ENCODE measurements around the gene RNF20. TPM values are rescaled to one million over a fixed set of nuclear protein-coding genes. Genes with fewer than 3 reads are reported as not detected.

The RNF20 gene
- total and polyA plus RNA-seq, 2 donors (not counting 3 experiments of a cell fraction or from before 2014, with no cell fraction given) = 6.1 to 33.7 TPM

GRCh38 chr9:101513351-101513750, 20.3 kb upstream of the RNF20 start:
- no TSS peak for BruUV-seq (replicated peaks)
- intact Hi-C loops (cut with micrococcal nuclease) (no loop called here), dilution Hi-C loops (cut with MboI; ENCODE audit: extremely low pct_ligation_motif_present, low sequenced_read_pairs) (no loop called here)
- no peak for FAIRE-seq
- no peak for DNase-seq (ENCODE audit: low read depth, low spot score)
- no peaks in the 10 kb centered on the region for H3K9me1 ChIP-seq (replicated peaks; ENCODE audit: control insufficient read depth, extremely low read depth, insufficient read depth, low read length)
- H3K9ac ChIP-seq (replicated peaks; ENCODE audit: extremely low read depth, insufficient read depth, low read length) = no peak overlapping the region
- H3K27me3 ChIP-seq (ENCODE audit: control insufficient read depth in 2 of 2, insufficient read depth in 2 of 2, low read length in 2 of 2) = no peaks in the 10 kb centered on the region
- H4K20me1 ChIP-seq (replicated peaks; ENCODE audit: control insufficient read depth, extremely low read depth, insufficient read depth, low read length) = no peaks in the 10 kb centered on the region
- H2AFZ ChIP-seq (ENCODE audit: low read depth, low read length) = no peak overlapping the region
- H3K36me3 ChIP-seq (ENCODE audit: control insufficient read depth in 2 of 2, extremely low read depth in 1 of 2, insufficient read depth in 2 of 2, low read length in 2 of 2) = no peaks in the 10 kb centered on the region
- TF ChIP-seq MYC (IDR thresholded peaks at IDR 0.05; ENCODE audit: low read depth, low read length) (no peak), JUN (IDR thresholded peaks at IDR 0.05; ENCODE audit: borderline replicate concordance, insufficient read depth, insufficient read length, low read depth) (no peak), POLR2A (IDR thresholded peaks at IDR 0.05; ENCODE audit: low read depth, low read length) (no peak), POLR2AphosphoS5 (IDR thresholded peaks at IDR 0.05; ENCODE audit: insufficient read depth, low read depth, low read length) (no peak)
- POLR2A ChIA-PET = no interaction called here
- no peaks in the 10 kb centered on the region for H3K9me3 ChIP-seq (replicated peaks; ENCODE audit: control insufficient read depth, insufficient read depth, low read length)
- no peak overlapping the region for H3K4me3 ChIP-seq (replicated peaks in 1 of 3; ENCODE audit: insufficient read depth in 1 of 3, low read depth in 1 of 3, low read length in 3 of 3)
- CTCF ChIA-PET = no interaction called here
- H3K4me2 ChIP-seq (ENCODE audit: insufficient read depth, low read length) = no peak overlapping the region
- no peaks in the 10 kb centered on the region for H3K79me2 ChIP-seq (ENCODE audit: control insufficient read depth, insufficient read depth, low read length)
- H3K4me1 ChIP-seq (ENCODE audit: control insufficient read depth, extremely low read depth, insufficient read depth, low read length) = no peaks in the 10 kb centered on the region
- no peak overlapping the region for H3K27ac ChIP-seq (ENCODE audit: insufficient read depth, low read depth, low read length)

DNA sequence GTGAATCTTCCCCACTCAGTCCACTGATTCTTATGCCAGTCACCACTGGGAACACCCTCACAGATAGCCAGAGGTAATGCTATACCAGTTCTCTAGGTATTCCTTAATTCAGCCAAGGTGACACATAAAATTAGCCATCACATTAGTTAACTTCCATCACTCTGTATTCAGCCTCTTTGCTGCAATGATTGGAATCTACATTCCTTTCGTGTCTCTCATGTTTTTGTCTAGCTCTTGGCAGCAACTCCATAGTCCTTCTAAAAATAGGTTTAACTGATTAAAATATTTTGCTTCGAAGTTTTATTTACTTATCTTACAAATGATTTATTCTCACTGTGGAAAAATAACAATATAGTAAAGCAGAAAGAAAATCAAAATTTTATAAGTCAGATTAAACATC, 19.6 kb upstream of the RNF20 start:
- Histone ChIP-seq H3K27me3 (ENCODE audit: control insufficient read depth in 2 of 2, insufficient read depth in 2 of 2, low read length in 2 of 2) (no peaks in the 10 kb centered on the region), H3K4me2 (ENCODE audit: insufficient read depth, low read length) (no peak overlapping the region), H3K9me3 (replicated peaks; ENCODE audit: control insufficient read depth, insufficient read depth, low read length) (no peaks in the 10 kb centered on the region), H3K9me1 (replicated peaks; ENCODE audit: control insufficient read depth, extremely low read depth, insufficient read depth, low read length) (no peaks in the 10 kb centered on the region), H3K36me3 (ENCODE audit: control insufficient read depth in 2 of 2, extremely low read depth in 1 of 2, insufficient read depth in 2 of 2, low read length in 2 of 2) (no peaks in the 10 kb centered on the region), H2AFZ (ENCODE audit: low read depth, low read length) (no peak overlapping the region), H3K27ac (ENCODE audit: insufficient read depth, low read depth, low read length) (no peak overlapping the region), H3K4me3 (replicated peaks in 1 of 3; ENCODE audit: insufficient read depth in 1 of 3, low read depth in 1 of 3, low read length in 3 of 3) (no peak overlapping the region), H3K79me2 (ENCODE audit: control insufficient read depth, insufficient read depth, low read length) (no peaks in the 10 kb centered on the region), H4K20me1 (replicated peaks; ENCODE audit: control insufficient read depth, extremely low read depth, insufficient read depth, low read length) (no peaks in the 10 kb centered on the region), H3K9ac (replicated peaks; ENCODE audit: extremely low read depth, insufficient read depth, low read length) (no peak overlapping the region), H3K4me1 (ENCODE audit: control insufficient read depth, extremely low read depth, insufficient read depth, low read length) (no peaks in the 10 kb centered on the region)
- CTCF ChIA-PET = no interaction called here
- DNase-seq (ENCODE audit: low read depth, low spot score) (no peak), FAIRE-seq (no peak)
- dilution Hi-C loops (cut with MboI; ENCODE audit: extremely low pct_ligation_motif_present, low sequenced_read_pairs) (no loop called here), intact Hi-C loops (cut with micrococcal nuclease) (no loop called here)
- BruUV-seq (replicated peaks) = no TSS peak
- TF ChIP-seq GATA2 (IDR thresholded peaks at IDR 0.05; ENCODE audit: insufficient read depth, insufficient read length, low read depth, low read length) (no peak), POLR2A (IDR thresholded peaks at IDR 0.05; ENCODE audit: low read depth, low read length) (no peak)
- POLR2A ChIA-PET = no interaction called here
